Spleen (tissue), 11 donors: Measurements from ENCODE around the gene KIF26B. TPM values are rescaled to one million over a fixed set of nuclear protein-coding genes. Genes with fewer than 3 reads are reported as not detected.
"Not testable (repeated sequence)": the region's sequence is repeated elsewhere in the genome, so short reads cannot be mapped to it uniquely, and the experiment has no call there.

Experiments used
- DNase-seq: peaks from one replicate; pipeline ENCODE4 v3.0.0-alpha.2; 2020
- H3K27ac ChIP-seq, 8 donors: fragments of 200-600 bp; sonication (generic) in 7 of 8; 1 replicate in 4 of 8; 2 replicates in 4 of 8; pipeline versions ENCODE4 v1.5.0 to v1.8.0; 2016 to 2021; ENCODE audit warnings: inconsistent platforms in 4 of 8, mild to moderate bottlenecking in 4 of 8, moderate library complexity in 1 of 8
- H3K27me3 ChIP-seq, 7 donors: fragments of 200-600 bp; sonication (generic) in 6 of 7; replicated peaks in 1 of 7; 1 replicate in 4 of 7; 2 replicates in 3 of 7; pipeline versions ENCODE4 v1.5.0 to v1.8.0; 2016 to 2021; ENCODE audit warnings: inconsistent platforms in 3 of 7, mild to moderate bottlenecking in 1 of 7
- H3K36me3 ChIP-seq, 6 donors: fragments of 200-600 bp; sonication (generic) in 5 of 6; 1 replicate in 4 of 6; 2 replicates in 2 of 6; pipeline versions ENCODE4 v1.5.0 to v1.8.0; 2016 to 2021; ENCODE audit warnings: inconsistent platforms in 2 of 6
- H3K4me1 ChIP-seq, 6 donors: fragments of 200-600 bp; sonication (generic) in 5 of 6; 1 replicate in 3 of 6; 2 replicates in 3 of 6; pipeline versions ENCODE4 v1.5.0 to v1.8.0; 2016 to 2021; ENCODE audit warnings: inconsistent platforms in 3 of 6
- H3K4me3 ChIP-seq, 8 donors: fragments of 200-600 bp; sonication (generic) in 7 of 8; 1 replicate in 4 of 8; 2 replicates in 4 of 8; pipeline versions ENCODE4 v1.5.0 to v1.8.0; 2016 to 2021; ENCODE audit warnings: inconsistent platforms in 4 of 8, mild to moderate bottlenecking in 4 of 8, moderate library complexity in 2 of 8
- H3K9me3 ChIP-seq, 8 donors: fragments of 200-600 bp; sonication (generic) in 7 of 8; 1 replicate in 4 of 8; 2 replicates in 4 of 8; pipeline versions ENCODE4 v1.5.0 to v1.8.0; 2016 to 2021; ENCODE audit warnings: inconsistent platforms in 4 of 8
- CTCF ChIP-seq, 11 experiments: fragments of 200-600 bp in 7 of 11; fragments of 450-650 bp in 4 of 11; sonication (generic) in 4 of 11; IDR thresholded peaks in 8 of 11; conservative IDR thresholded peaks in 3 of 11; 1 replicate in 7 of 11; 2 replicates in 4 of 11; pipeline versions ENCODE4 v1.4.0 to v1.8.0; 2016 to 2021; ENCODE audit warnings: antibody characterized with exemption in 11 of 11, inconsistent platforms in 4 of 11, mild to moderate bottlenecking in 1 of 11
- POLR2A ChIP-seq, 3 donors: fragments of 450-650 bp; IDR thresholded peaks; one replicate each; pipeline ENCODE4 v1.5.1; 2017; ENCODE audit warnings: antibody characterized with exemption in 3 of 3, mild to moderate bottlenecking in 1 of 3
- POLR2AphosphoS5 ChIP-seq, 3 donors: sonication (generic); formaldehyde crosslinking; IDR thresholded peaks; one replicate each; pipeline ENCODE4 v1.5.1; 2017; ENCODE audit warnings: antibody characterized with exemption in 3 of 3
- WGBS, 5 donors: extraction: QIAGEN DNeasy Blood & Tissue Kit in 3 of 5; methylation state at CpG; one replicate each; pipeline versions ENCODE4 v1.1.5 to v1.1.7; 2013 to 2018; 5-methylcytosine and 5-hydroxymethylcytosine counted together
- intact Hi-C: fragments of 100-400 bp; cut with DNase I; formaldehyde crosslinking; loops from one replicate; pipeline ENCODE4 v1.15.0; 2023; ENCODE audit warnings: low total_unique reads
- polyA plus RNA-seq, 3 donors: library from polyadenylated mRNA; stranded (reverse); fragments of 200-250 nt; gene quantifications; one replicate each; pipeline ENCODE4 v1.2.1, GENCODE V29; 2013
- total RNA-seq, 7 donors: library from RNA; depleted of rRNA in 3 of 7; stranded (reverse); fragments of >200 nt in 3 of 7; fragmentation: NEBNext Ultra II Directional in 4 of 7; extraction: Animal tissue kit (Norgen Biotek cat#: 25700) in 4 of 7; gene quantifications; one replicate each; pipeline versions ENCODE4 v1.1.0 to v1.2.1, GENCODE V29; 2016 to 2021
- donor health status: healthy with polysubstance abuse.
- donor health status: DM: no; HTN: no; CAD: no; lungs with moderate emphysema.
- donor health status: DM: no; HTN: no; CAD: no.
- donor health status: Bipolar disorder and iron deficiency.
- donor health status: healthy.
- donor health status: DM: no; HTN: no; CAD: no.
- donor health status: DM: yes; HTN: yes; CAD: no.

KIF26B gene
- total and polyA plus RNA-seq, 10 donors, result 0.07 to 4.5 (median 0.60) TPM; not detected in 1

- 85 to 91% (median 89%) methylated on average over 5 of the region's 5 CpGs for WGBS, 5 donors
- Histone ChIP-seq H3K27ac (no peak overlapping the region), H3K27me3 (no peaks in the 10 kb centered on the region), H3K4me1 (no peaks in the 10 kb centered on the region), H3K4me3 (no peak overlapping the region), H3K9me3 (no peaks in the 10 kb centered on the region), H3K36me3 (no peaks in the 10 kb centered on the region)
- intact Hi-C loops, result no loop called here
- TF ChIP-seq CTCF (IDR thresholded peaks at IDR 0.05 in 8 of 11, conservative IDR thresholded peaks at IDR 0.05 in 3 of 11), result no peak
- TF ChIP-seq POLR2AphosphoS5 (IDR thresholded peaks at IDR 0.05), result no peak
- TF ChIP-seq POLR2A (IDR thresholded peaks at IDR 0.05), result no peak
- DNase-seq, result peak; percentile 43
Measured at GRCh38 chr1:245707941-245708340, 553.2 kb downstream of the KIF26B start.

GRCh38 chr1:245710961-245711903 is 556.4 kb downstream of the KIF26B start:
- DNase-seq, result peak; percentile 62

GRCh38 chr1:245714027-245714426 is 559.2 kb downstream of the KIF26B start:
- H3K27ac ChIP-seq, H3K36me3 ChIP-seq, H3K4me1 ChIP-seq, H3K27me3 ChIP-seq, H3K4me3 ChIP-seq, H3K9me3 ChIP-seq, intact Hi-C loops: not testable (repeated sequence)
- 83 to 96% (median 86%) methylated on average over 3 of the region's 3 CpGs for WGBS, 5 donors
- DNase-seq, result peak; percentile 33

More at GRCh38 chr1:245710961-245711903, 556.4 kb downstream of the KIF26B start:
- no peaks in the 10 kb centered on the region for H3K27me3 ChIP-seq
- no peaks in the 10 kb centered on the region for H3K36me3 ChIP-seq
- H3K4me1 ChIP-seq, result no peaks in the 10 kb centered on the region
- H3K27ac ChIP-seq, result no peak overlapping the region
- H3K9me3 ChIP-seq, result no peaks in the 10 kb centered on the region
- intact Hi-C loops, result no loop called here
- no peak for TF ChIP-seq CTCF (IDR thresholded peaks at IDR 0.05 in 8 of 11, conservative IDR thresholded peaks at IDR 0.05 in 3 of 11)
- TF ChIP-seq POLR2A (IDR thresholded peaks at IDR 0.05), result no peak
- TF ChIP-seq POLR2AphosphoS5 (IDR thresholded peaks at IDR 0.05), result no peak
- 61 to 73% (median 65%) methylated on average over 30 of the region's 30 CpGs for WGBS, 5 donors
- H3K4me3 ChIP-seq, result no peak overlapping the region

- no peak for DNase-seq
- Histone ChIP-seq H3K4me3 (no peak overlapping the region), H3K27ac (no peak overlapping the region), H3K36me3 (no peaks in the 10 kb centered on the region), H3K4me1 (no peaks in the 10 kb centered on the region), H3K9me3 (no peaks in the 10 kb centered on the region), H3K27me3 (no peaks in the 10 kb centered on the region)
- intact Hi-C loops, result no loop called here
- no peak for TF ChIP-seq CTCF (IDR thresholded peaks at IDR 0.05 in 8 of 11, conservative IDR thresholded peaks at IDR 0.05 in 3 of 11)
- no peak for TF ChIP-seq POLR2A (IDR thresholded peaks at IDR 0.05)
- TF ChIP-seq POLR2AphosphoS5 (IDR thresholded peaks at IDR 0.05), result no peak
- 31 to 40% (median 36%) methylated on average over 8 to 9 of the region's 9 CpGs for WGBS, 5 donors
Measured at GRCh38 chr1:245715291-245715701, 560.5 kb downstream of the KIF26B start.
